HTERT RPE-1 (cell line): Measurements from ENCODE around the gene KLHL29.

ENCODE experiments used
- in situ Hi-C: fragments of 300-500 bp; cut with MboI; formaldehyde crosslinking; loops from 4 replicates; pipeline ENCODE4 v1.14.3; 2020; ENCODE audit warnings: low sequenced_read_pairs

KLHL29 gene

DNA sequence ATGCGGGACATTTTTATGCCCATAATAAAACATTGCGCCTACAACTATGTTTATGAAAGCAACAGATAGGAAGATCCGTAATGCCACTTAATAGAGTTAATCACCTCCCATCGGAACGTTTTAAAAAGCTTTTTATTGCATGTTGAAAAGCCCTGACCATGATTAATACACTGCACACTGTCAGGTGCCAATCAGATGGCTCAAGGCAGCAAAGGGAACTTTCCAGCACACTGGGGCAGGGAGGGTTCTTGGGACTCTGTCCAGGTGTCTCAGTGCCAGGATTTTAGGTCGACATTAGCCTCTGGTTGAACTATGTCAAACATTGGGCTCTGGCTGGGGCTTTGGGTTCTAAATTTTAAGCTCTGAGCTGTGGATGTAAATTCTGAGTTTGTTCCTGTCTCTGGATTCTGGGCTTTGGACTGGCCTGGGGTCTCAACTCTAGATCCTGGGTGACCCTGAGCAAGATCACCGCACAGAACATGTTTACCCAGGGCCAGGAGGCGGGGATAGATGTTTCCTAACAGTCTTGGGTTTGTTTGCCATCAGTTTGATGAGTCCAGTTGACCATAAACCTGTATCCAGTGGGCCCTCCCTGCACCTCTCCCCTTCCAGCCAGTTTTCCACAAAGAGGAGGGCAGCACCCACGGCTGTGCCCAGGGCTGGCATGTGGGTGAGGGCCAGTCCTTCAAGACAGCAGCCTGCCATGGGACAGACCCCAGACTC, 279.2 kb downstream of the KLHL29 start:
- in situ Hi-C loops = no loop called here

DNA sequence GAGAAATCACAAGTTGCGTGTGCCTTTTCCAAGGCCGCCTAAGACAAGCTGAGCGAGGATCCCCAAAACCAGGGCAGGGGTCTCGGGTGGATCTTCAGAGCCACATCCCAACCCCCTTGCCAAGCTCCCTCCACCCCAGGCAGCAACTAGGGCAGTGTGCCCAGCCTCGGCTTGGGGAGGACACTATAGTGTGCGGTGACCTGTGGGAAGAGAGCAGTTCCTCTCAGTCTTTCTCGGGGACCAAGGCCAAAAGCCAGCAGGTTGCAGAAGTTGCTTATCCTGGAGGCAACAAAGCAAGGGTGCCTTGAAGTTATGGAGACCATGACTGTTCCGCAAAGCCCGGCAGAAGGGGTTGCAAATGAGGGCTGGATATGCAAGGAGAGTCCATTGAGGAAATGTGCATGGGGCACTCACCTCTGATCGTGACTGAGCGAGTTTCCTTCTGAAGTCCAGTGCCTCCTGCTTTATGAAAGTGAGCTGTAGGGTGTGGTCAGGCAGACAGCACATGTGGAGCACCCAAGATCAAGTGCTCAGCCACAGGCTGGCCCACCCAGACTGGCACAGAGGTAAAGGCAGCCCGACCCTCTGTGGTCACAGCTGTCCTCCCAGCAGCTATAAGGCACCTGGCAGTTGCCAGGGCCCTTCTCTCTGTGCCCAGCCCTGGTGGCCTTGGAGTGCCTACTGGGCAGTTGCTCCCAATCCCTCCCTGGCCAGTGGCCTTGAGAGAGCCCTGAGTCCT, 281.4 kb downstream of the KLHL29 start:
- in situ Hi-C loops = no loop called here

DNA sequence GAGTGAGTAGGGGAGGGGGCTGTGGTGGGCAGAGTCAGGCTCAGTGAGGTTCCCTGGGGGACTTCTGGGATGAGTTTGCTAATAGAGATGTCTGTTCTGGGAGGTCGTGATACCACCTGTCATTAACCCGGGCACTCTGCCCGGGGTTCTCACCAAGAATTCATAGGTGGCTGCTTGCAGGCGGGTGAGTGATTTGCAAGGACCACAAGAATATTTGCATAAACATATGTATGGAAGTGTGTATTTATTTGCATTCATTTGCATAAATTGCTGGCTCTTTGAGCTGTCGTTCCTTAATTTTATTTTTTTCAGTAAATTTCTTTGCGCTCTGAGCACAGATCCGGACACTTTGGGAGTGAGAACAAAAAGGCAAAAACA, 282.0 kb downstream of the KLHL29 start:
- in situ Hi-C loops = no loop called here

GRCh38 chr2:23668756-23669304, 283.9 kb downstream of the KLHL29 start:
- in situ Hi-C loops = no loop called here

DNA sequence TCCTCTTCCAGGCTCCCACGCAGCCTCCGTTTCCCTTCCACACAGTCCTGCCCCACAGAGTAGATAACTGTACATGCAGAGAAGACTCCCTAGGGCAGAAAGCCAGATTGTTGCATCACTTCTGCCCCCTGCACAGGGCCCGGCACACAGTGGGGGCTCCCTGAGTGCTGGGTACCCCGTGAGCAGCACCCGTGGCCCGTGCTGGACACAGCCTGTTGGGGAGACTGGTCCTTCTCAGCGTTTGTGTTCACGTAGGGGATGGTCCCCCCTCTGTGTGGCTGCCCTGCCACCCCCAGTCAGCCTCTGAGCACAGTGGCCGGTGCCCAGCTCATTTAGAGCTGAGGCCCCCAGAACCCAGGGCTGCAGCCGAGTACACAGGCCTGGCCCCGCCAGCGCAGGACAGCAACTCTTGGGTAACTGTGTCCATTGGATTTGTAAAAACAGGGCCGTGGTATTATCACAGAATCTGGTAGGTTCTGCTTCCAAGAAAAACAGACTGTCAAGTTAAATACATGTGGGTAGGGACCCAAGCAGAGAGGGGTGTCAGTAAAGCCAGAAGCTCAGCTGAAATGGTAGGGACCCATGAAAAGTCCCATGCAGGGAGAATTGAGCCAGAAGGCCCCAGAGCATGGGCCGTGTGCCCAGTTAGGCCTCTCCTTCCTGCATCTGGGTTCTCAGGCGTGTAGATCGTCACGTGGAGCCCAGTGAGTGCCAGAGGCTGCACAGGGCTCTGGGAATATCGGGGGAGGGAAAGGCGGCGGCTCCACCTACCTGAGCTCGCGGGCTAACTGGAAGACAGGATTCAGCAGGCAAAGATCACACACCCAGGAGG, 284.6 kb downstream of the KLHL29 start:
- in situ Hi-C loops = no loop called here

- in situ Hi-C loops = no loop called here
Measured at GRCh38 chr2:23670245-23670592, 285.2 kb downstream of the KLHL29 start.

- in situ Hi-C loops = no loop called here
Measured at GRCh38 chr2:23673082-23673481, 288.1 kb downstream of the KLHL29 start.

- in situ Hi-C loops = no loop called here
Measured at GRCh38 chr2:23673830-23674679, 289.1 kb downstream of the KLHL29 start.

DNA sequence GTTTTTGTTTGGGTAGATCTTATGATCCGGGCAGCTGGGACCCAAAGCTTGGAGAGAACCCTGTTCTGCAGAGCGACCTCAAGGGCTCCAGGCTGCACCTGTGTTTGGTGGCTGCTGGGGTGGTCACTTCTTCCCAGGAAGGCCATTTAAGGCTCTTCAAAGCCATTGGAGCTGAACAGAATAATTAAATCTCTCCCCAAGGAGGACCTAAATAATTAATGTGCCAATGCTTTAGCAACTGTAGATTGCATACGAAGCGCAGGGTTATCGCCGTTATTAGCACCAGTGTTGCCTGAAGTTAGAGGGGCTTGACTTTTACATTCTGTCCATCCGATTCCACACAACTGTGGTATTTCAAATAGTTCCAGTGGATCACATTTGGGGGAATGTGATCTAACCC, 290.5 kb downstream of the KLHL29 start:
- in situ Hi-C loops = no loop called here

DNA sequence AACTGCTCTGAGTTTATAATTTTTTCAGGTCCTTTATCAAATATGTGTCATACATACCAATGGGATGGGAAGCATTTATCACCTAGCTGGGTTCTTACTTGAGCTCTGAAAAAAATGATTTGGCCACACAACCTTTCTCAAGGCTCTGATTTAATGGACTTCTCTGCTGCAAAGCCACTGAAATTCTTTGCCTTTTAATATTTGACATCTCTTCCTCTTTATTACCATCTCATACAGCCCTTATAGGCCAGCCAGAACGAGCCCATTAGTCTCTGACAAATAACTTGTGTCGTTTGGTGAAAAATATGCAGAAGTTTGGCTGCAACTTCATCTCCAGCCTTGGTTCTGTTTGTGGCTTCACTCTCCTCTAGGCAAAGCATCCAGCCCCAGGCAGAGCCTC, 292.9 kb downstream of the KLHL29 start:
- in situ Hi-C loops = no loop called here

GRCh38 chr2:23679044-23679443, 294.1 kb downstream of the KLHL29 start:
- in situ Hi-C loops = no loop called here

GRCh38 chr2:23680951-23681350, 296.0 kb downstream of the KLHL29 start:
- in situ Hi-C loops = no loop called here

DNA sequence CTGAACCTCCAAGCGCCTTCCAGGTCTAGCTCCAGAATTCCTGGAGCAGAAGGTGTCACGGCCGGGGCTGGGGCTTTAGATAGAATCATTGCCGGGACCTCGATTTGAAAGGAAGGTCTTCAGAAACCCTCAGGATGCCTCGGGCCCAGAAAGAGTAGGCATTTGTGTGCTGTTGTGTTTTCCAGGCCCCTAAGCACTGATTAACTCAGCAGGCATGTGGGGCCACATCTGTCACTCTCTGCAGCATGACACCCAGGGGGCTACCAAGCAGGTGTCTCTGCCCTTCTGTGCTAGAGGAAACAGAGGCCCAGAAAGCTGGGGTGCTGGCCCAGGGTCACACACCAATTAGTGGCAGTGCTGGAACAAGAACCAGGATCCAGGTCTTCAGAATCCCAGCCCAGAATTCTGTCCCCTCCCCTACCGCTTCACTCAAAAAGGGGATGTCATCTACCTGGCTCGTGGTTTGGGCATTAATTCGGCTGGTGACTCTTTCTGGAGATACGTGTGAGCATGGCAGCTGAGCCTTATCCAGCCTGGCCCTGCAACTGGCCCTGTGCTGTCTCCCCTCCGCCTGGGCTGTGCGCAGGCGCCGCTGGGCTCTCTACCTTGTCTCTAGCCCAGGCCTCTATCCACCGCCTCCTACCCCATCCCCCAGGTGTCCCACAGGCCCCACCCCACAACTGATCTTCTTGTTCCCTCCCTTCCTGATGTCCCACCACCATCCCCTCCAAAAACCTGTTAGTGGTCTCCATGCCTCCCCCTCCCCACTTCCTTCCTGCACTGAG, 296.6 kb downstream of the KLHL29 start:
- in situ Hi-C loops = no loop called here

- in situ Hi-C loops = no loop called here
Measured at GRCh38 chr2:23682481-23682880, 297.5 kb downstream of the KLHL29 start.

DNA sequence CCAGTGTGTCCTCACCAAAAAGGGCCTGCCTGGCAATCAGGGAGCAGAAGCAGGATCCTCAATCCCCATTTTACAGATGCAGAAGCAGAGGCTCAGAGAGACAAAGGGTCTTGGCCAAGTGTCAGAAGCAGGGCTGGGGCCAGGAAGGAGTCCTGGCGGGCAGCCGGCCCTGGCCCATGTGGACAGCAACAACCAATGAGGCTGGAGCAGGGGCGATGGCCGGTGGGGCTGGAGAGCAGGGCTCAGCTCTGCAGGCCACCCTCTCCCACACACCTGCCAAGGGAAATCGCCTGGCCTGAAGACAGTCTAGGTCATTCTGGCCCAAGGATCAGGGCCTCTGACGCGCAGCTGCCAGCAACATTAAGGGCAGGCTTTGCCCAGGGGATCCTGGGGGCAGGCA, 298.0 kb downstream of the KLHL29 start:
- in situ Hi-C loops = no loop called here

DNA sequence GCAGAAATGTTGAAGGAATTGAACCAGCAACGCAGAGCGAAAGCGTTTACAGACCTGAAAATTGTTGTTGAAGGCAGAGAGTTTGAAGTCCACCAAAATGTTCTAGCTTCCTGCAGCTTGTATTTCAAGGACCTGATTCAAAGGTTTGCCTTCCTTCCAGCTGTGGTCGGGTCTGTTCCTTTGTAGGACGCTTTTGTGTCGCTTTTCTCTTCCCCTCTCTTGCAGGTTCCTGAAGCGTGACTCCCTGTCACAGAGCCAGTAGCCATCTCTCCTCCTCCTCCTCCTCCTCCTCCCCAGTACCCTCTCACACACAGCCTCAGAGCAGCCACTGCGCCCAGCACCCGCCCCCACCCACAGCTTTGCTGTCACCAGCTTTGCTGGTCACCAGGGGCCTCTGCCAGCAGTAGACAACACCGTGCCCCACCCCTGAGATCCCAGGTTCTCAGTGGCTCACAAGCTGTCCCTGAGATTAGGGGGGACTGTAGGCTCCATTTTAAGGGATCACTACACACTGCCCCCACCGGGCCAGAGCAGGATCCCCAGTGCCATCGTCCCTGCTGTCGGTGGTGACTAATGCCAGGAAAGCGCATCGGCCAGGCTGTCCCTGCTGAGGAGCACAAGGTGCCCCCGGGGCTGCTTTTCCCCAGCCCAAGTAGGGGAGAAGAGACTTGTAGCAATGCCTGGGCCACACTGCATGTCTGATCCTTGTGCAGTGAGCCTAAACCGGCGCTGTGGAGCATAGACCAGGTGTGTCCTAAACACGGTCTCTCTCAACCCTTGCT, 299.6 kb downstream of the KLHL29 start:
- in situ Hi-C loops = no loop called here

GRCh38 chr2:23685181-23685580, 300.2 kb downstream of the KLHL29 start:
- in situ Hi-C loops = no loop called here

DNA sequence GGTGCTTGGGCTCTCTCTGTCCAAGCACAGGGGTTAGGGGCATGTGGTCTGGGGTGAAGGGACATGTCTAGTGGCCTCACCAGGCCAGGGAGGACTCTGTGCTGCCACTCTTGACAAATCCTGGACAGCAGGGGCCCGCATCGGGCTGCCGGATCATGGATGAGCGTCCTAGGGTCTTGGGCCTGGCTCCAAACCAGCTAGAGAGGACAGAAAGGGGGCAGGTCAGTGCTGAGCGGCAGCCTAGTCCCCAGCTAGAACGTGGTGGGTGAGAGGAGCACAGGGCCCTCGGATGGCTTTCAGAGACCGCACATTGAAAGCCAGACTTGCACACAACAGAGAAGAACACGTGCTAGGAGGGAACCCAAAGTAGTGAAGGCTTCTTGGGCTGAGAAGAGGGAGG, 300.7 kb downstream of the KLHL29 start:
- in situ Hi-C loops = no loop called here

- in situ Hi-C loops = no loop called here
Measured at GRCh38 chr2:23686405-23687029, 301.5 kb downstream of the KLHL29 start.
